ENCODE results near the gene TAMM41.

TAMM41 gene

GRCh38 chr3:11819146-11819689 is 27.5 kb downstream of the TAMM41 start:
- in situ Hi-C loops (cut with HindIII; ENCODE audit: low pct_ligation_motif_present, low sequenced_read_pairs), result no loop called here
- no peak overlapping the region for H3K27ac ChIP-seq
- TF ChIP-seq, protein P1, sequence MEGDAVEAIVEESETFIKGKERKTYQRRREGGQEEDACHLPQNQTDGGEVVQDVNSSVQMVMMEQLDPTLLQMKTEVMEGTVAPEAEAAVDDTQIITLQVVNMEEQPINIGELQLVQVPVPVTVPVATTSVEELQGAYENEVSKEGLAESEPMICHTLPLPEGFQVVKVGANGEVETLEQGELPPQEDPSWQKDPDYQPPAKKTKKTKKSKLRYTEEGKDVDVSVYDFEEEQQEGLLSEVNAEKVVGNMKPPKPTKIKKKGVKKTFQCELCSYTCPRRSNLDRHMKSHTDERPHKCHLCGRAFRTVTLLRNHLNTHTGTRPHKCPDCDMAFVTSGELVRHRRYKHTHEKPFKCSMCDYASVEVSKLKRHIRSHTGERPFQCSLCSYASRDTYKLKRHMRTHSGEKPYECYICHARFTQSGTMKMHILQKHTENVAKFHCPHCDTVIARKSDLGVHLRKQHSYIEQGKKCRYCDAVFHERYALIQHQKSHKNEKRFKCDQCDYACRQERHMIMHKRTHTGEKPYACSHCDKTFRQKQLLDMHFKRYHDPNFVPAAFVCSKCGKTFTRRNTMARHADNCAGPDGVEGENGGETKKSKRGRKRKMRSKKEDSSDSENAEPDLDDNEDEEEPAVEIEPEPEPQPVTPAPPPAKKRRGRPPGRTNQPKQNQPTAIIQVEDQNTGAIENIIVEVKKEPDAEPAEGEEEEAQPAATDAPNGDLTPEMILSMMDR (IDR thresholded peaks at IDR 0.05; ENCODE audit: low read depth, low read length, missing control alignments), result no peak
- H3K4me3 ChIP-seq (ENCODE audit: low read depth, low read length), result no peak overlapping the region
- H3K27me3 ChIP-seq (replicated peaks), result no peaks in the 10 kb centered on the region
- peaks cover 4% of the 10 kb centered on the region for H3K36me3 ChIP-seq (replicated peaks)
- no peak for DNase-seq

GRCh38 chr3:11818033-11818432 is 28.7 kb downstream of the TAMM41 start:
- Histone ChIP-seq H3K27ac (no peak overlapping the region), H3K27me3 (replicated peaks) (no peaks in the 10 kb centered on the region), H3K36me3 (replicated peaks) (peaks cover 4% of the 10 kb centered on the region), H3K4me3 (ENCODE audit: low read depth, low read length) (no peak overlapping the region)
- no peak for DNase-seq
- in situ Hi-C loops (cut with HindIII; ENCODE audit: low pct_ligation_motif_present, low sequenced_read_pairs), result no loop called here
- TF ChIP-seq, protein P1 (IDR thresholded peaks at IDR 0.05; ENCODE audit: low read depth, low read length, missing control alignments), result no peak

GRCh38 chr3:11815111-11815510 is 31.6 kb downstream of the TAMM41 start:
- Histone ChIP-seq H3K27ac (no peak overlapping the region), H3K27me3 (replicated peaks) (no peaks in the 10 kb centered on the region), H3K4me3 (ENCODE audit: low read depth, low read length) (no peak overlapping the region), H3K36me3 (replicated peaks) (peaks cover 2% of the 10 kb centered on the region)
- no peak for DNase-seq
- TF ChIP-seq, protein P1 (IDR thresholded peaks at IDR 0.05; ENCODE audit: low read depth, low read length, missing control alignments), result no peak
- in situ Hi-C loops (cut with HindIII; ENCODE audit: low pct_ligation_motif_present, low sequenced_read_pairs), result no loop called here

- Histone ChIP-seq H3K27me3 (replicated peaks) (no peaks in the 10 kb centered on the region), H3K4me3 (ENCODE audit: low read depth, low read length) (no peak overlapping the region), H3K36me3 (replicated peaks) (peaks cover 2% of the 10 kb centered on the region), H3K27ac (no peak overlapping the region)
- in situ Hi-C loops (cut with HindIII; ENCODE audit: low pct_ligation_motif_present, low sequenced_read_pairs), result no loop called here
- no peak for DNase-seq
- TF ChIP-seq, protein P1 (IDR thresholded peaks at IDR 0.05; ENCODE audit: low read depth, low read length, missing control alignments), result no peak
Measured at GRCh38 chr3:11814663-11815062, 32.0 kb downstream of the TAMM41 start.

- in situ Hi-C loops (cut with HindIII; ENCODE audit: low pct_ligation_motif_present, low sequenced_read_pairs), result no loop called here
- H3K4me3 ChIP-seq (ENCODE audit: low read depth, low read length), result no peak overlapping the region
- H3K27me3 ChIP-seq (replicated peaks), result no peaks in the 10 kb centered on the region
- no peak overlapping the region for H3K27ac ChIP-seq
- DNase-seq, result peak; percentile 13
- H3K36me3 ChIP-seq (replicated peaks), result peaks cover 9% of the 10 kb centered on the region
- TF ChIP-seq, protein P1 (IDR thresholded peaks at IDR 0.05; ENCODE audit: low read depth, low read length, missing control alignments), result no peak
Measured at GRCh38 chr3:11810276-11810675, 36.4 kb downstream of the TAMM41 start.

GRCh38 chr3:11808231-11808630 is 38.5 kb downstream of the TAMM41 start:
- DNase-seq, result no peak
- Histone ChIP-seq H3K4me3 (ENCODE audit: low read depth, low read length) (no peak overlapping the region), H3K27ac (no peak overlapping the region), H3K27me3 (replicated peaks) (no peaks in the 10 kb centered on the region), H3K36me3 (replicated peaks) (peaks cover 9% of the 10 kb centered on the region)
- in situ Hi-C loops (cut with HindIII; ENCODE audit: low pct_ligation_motif_present, low sequenced_read_pairs), result no loop called here
- TF ChIP-seq, protein P1 (IDR thresholded peaks at IDR 0.05; ENCODE audit: low read depth, low read length, missing control alignments), result no peak

Measured in brain microvascular endothelial cell (primary cell).